SJSA1 (cell line): Measurements from ENCODE around the gene MTCL1. TPM values are rescaled to one million over a fixed set of nuclear protein-coding genes. Genes with fewer than 3 reads are reported as not detected.

Experiments
- DNase-seq, 2 experiments: peaks; one replicate each; pipeline ENCODE4 v3.0.0-alpha.2; 2015 to 2020; ENCODE audit warnings: low spot score in 2 of 2, low read depth in 1 of 2
- H3K27ac ChIP-seq: fragments of 250-450 bp; sonication (Bioruptor Pico); 2 replicates; pipeline ENCODE4 v1.5.1; 2020; ENCODE audit warnings: mild to moderate bottlenecking, moderate library complexity
- H3K27me3 ChIP-seq: fragments of 250-450 bp; sonication (Bioruptor Pico); replicated peaks from 2 replicates; pipeline ENCODE4 v1.5.1; 2020; ENCODE audit warnings: mild to moderate bottlenecking, moderate library complexity
- H3K36me3 ChIP-seq: fragments of 250-450 bp; sonication (Bioruptor Pico); 2 replicates; pipeline ENCODE4 v1.5.1; 2020; ENCODE audit warnings: mild to moderate bottlenecking
- H3K4me1 ChIP-seq: fragments of 250-450 bp; sonication (Bioruptor Pico); replicated peaks from 2 replicates; pipeline ENCODE4 v1.6.1; 2021; ENCODE audit warnings: mild to moderate bottlenecking
- H3K4me3 ChIP-seq: fragments of 250-450 bp; sonication (Bioruptor Pico); 2 replicates; pipeline ENCODE4 v1.5.1; 2020; ENCODE audit warnings: mild to moderate bottlenecking
- H3K9me3 ChIP-seq: fragments of 250-450 bp; sonication (Bioruptor Pico); replicated peaks from 2 replicates; pipeline ENCODE4 v1.5.1; 2020; ENCODE audit warnings: mild to moderate bottlenecking
- total RNA-seq: library from RNA; depleted of rRNA; stranded (reverse); fragments of >200 nt; shearing (Covaris generic); gene quantifications from 2 replicates; pipeline ENCODE4 v1.2.3, GENCODE V29; 2014

The MTCL1 gene
- total RNA-seq, 1 experiment from 2014 or later = 47.7 TPM

- H3K27ac ChIP-seq = peak overlapping the region; percentile 31; the same call in 1 of the 2 replicates
- peaks cover 16% of the 10 kb centered on the region for H3K4me1 ChIP-seq
These were observed 125.8 kb downstream of the MTCL1 start for GRCh38 chr18:8831112-8831511.

GRCh38 chr18:8831531-8831930 is 126.2 kb downstream of the MTCL1 start:
- no peak for DNase-seq
- Histone ChIP-seq H3K9me3 (peaks cover 5% of the 10 kb centered on the region), H3K4me3 (no peak overlapping the region), H3K27ac (no peak overlapping the region), H3K4me1 (peaks cover 16% of the 10 kb centered on the region), H3K36me3 (peaks cover 28% of the 10 kb centered on the region), H3K27me3 (no peaks in the 10 kb centered on the region)

More at GRCh38 chr18:8831112-8831511, 125.8 kb downstream of the MTCL1 start:
- H3K4me3 ChIP-seq = no peak overlapping the region
- H3K9me3 ChIP-seq = peaks cover 5% of the 10 kb centered on the region
- peak in 1 of 2 experiments; percentile 31 for DNase-seq
- H3K36me3 ChIP-seq = peaks cover 32% of the 10 kb centered on the region
- no peaks in the 10 kb centered on the region for H3K27me3 ChIP-seq

- H3K4me3 ChIP-seq = no peak overlapping the region
- no peak overlapping the region for H3K27ac ChIP-seq
- H3K4me1 ChIP-seq = peaks cover 19% of the 10 kb centered on the region
- H3K27me3 ChIP-seq = no peaks in the 10 kb centered on the region
- peaks cover 16% of the 10 kb centered on the region for H3K36me3 ChIP-seq
- peaks cover 5% of the 10 kb centered on the region for H3K9me3 ChIP-seq
- DNase-seq = no peak
These were observed 128.1 kb downstream of the MTCL1 start for GRCh38 chr18:8833480-8833879.

- Histone ChIP-seq H3K4me3 (no peak overlapping the region), H3K4me1 (peaks cover 24% of the 10 kb centered on the region), H3K36me3 (peaks cover 12% of the 10 kb centered on the region), H3K9me3 (peaks cover 5% of the 10 kb centered on the region), H3K27ac (no peak overlapping the region), H3K27me3 (no peaks in the 10 kb centered on the region)
- no peak for DNase-seq
These were observed 129.5 kb downstream of the MTCL1 start for GRCh38 chr18:8834881-8835280.

GRCh38 chr18:8835521-8835953 is 130.2 kb downstream of the MTCL1 start:
- H3K36me3 ChIP-seq = peaks cover 9% of the 10 kb centered on the region
- no peak overlapping the region for H3K27ac ChIP-seq
- no peak for DNase-seq
- H3K4me1 ChIP-seq = peaks cover 19% of the 10 kb centered on the region
- H3K4me3 ChIP-seq = no peak overlapping the region
- no peaks in the 10 kb centered on the region for H3K27me3 ChIP-seq
- H3K9me3 ChIP-seq = peaks cover 4% of the 10 kb centered on the region

GRCh38 chr18:8839281-8839680 is 133.9 kb downstream of the MTCL1 start:
- H3K36me3 ChIP-seq = no peaks in the 10 kb centered on the region
- peaks cover 12% of the 10 kb centered on the region for H3K4me1 ChIP-seq
- no peak overlapping the region for H3K4me3 ChIP-seq
- no peaks in the 10 kb centered on the region for H3K27me3 ChIP-seq
- H3K9me3 ChIP-seq = no peaks in the 10 kb centered on the region; the same call in 1 of the 2 replicates
- no peak overlapping the region for H3K27ac ChIP-seq
- DNase-seq = no peak

GRCh38 chr18:8841781-8842485 is 136.6 kb downstream of the MTCL1 start:
- H3K4me1 ChIP-seq = peaks cover 12% of the 10 kb centered on the region
- no peak overlapping the region for H3K27ac ChIP-seq
- no peak overlapping the region for H3K4me3 ChIP-seq
- H3K27me3 ChIP-seq = no peaks in the 10 kb centered on the region
- no peak for DNase-seq
- H3K36me3 ChIP-seq = no peaks in the 10 kb centered on the region
- no peaks in the 10 kb centered on the region; the same call in 1 of the 2 replicates for H3K9me3 ChIP-seq

GRCh38 chr18:8842506-8842905 is 137.2 kb downstream of the MTCL1 start:
- Histone ChIP-seq H3K36me3 (no peaks in the 10 kb centered on the region), H3K27me3 (no peaks in the 10 kb centered on the region), H3K27ac (no peak overlapping the region), H3K9me3 (no peaks in the 10 kb centered on the region; the same call in 1 of the 2 replicates), H3K4me3 (no peak overlapping the region), H3K4me1 (peaks cover 12% of the 10 kb centered on the region)
- no peak for DNase-seq

GRCh38 chr18:8843005-8843404 is 137.6 kb downstream of the MTCL1 start:
- H3K36me3 ChIP-seq = no peaks in the 10 kb centered on the region
- H3K27me3 ChIP-seq = no peaks in the 10 kb centered on the region
- H3K27ac ChIP-seq = no peak overlapping the region

GRCh38 chr18:8844721-8845148 is 139.4 kb downstream of the MTCL1 start:
- peaks cover 4% of the 10 kb centered on the region; the same call in 1 of the 2 replicates for H3K4me1 ChIP-seq
- DNase-seq = no peak
- no peak overlapping the region for H3K27ac ChIP-seq
- H3K36me3 ChIP-seq = no peaks in the 10 kb centered on the region
- H3K27me3 ChIP-seq = no peaks in the 10 kb centered on the region
- H3K4me3 ChIP-seq = no peak overlapping the region
- H3K9me3 ChIP-seq = no peaks in the 10 kb centered on the region

More at GRCh38 chr18:8843005-8843404, 137.6 kb downstream of the MTCL1 start:
- H3K9me3 ChIP-seq = no peaks in the 10 kb centered on the region
- H3K4me3 ChIP-seq = no peak overlapping the region
- peaks cover 12% of the 10 kb centered on the region for H3K4me1 ChIP-seq
- DNase-seq = no peak

- Histone ChIP-seq H3K27ac (no peak overlapping the region), H3K4me1 (peaks cover 4% of the 10 kb centered on the region; the same call in 1 of the 2 replicates), H3K27me3 (no peaks in the 10 kb centered on the region), H3K4me3 (no peak overlapping the region), H3K9me3 (no peaks in the 10 kb centered on the region), H3K36me3 (no peaks in the 10 kb centered on the region)
- no peak for DNase-seq
These were observed 140.2 kb downstream of the MTCL1 start for GRCh38 chr18:8845506-8845905.

- Histone ChIP-seq H3K9me3 (no peaks in the 10 kb centered on the region), H3K4me3 (no peak overlapping the region), H3K4me1 (no peaks in the 10 kb centered on the region), H3K27me3 (no peaks in the 10 kb centered on the region), H3K36me3 (no peaks in the 10 kb centered on the region), H3K27ac (no peak overlapping the region)
- no peak for DNase-seq
These were observed 141.9 kb downstream of the MTCL1 start for GRCh38 chr18:8847066-8847755.

- H3K27me3 ChIP-seq = no peaks in the 10 kb centered on the region
- H3K4me1 ChIP-seq = no peaks in the 10 kb centered on the region
- H3K27ac ChIP-seq = no peak overlapping the region
- no peak overlapping the region for H3K4me3 ChIP-seq
- H3K9me3 ChIP-seq = no peaks in the 10 kb centered on the region
- no peaks in the 10 kb centered on the region for H3K36me3 ChIP-seq
- no peak for DNase-seq
These were observed 142.5 kb downstream of the MTCL1 start for GRCh38 chr18:8847900-8848299.

- Histone ChIP-seq H3K27ac (no peak overlapping the region), H3K4me3 (no peak overlapping the region)
- no peak for DNase-seq
These were observed 143.2 kb downstream of the MTCL1 start for GRCh38 chr18:8848541-8848940.

More at GRCh38 chr18:8848541-8848940, 143.2 kb downstream of the MTCL1 start:
- Histone ChIP-seq H3K27me3 (no peaks in the 10 kb centered on the region), H3K9me3 (no peaks in the 10 kb centered on the region), H3K4me1 (no peaks in the 10 kb centered on the region), H3K36me3 (no peaks in the 10 kb centered on the region)
